Transverse colon (tissue), 4 donors: ENCODE measurements around the gene PRF1.

Experiments used
- CTCF ChIP-seq, 5 experiments: fragments of 200-600 bp in 3 of 5; fragments of 450-650 bp in 2 of 5; sonication (generic) in 3 of 5; IDR thresholded peaks; 1 replicate in 2 of 5; 2 replicates in 3 of 5; pipeline ENCODE4 v1.5.1; 2016 to 2017; ENCODE audit warnings: antibody characterized with exemption in 5 of 5, inconsistent platforms in 3 of 5, mild to moderate bottlenecking in 2 of 5, moderate library complexity in 1 of 5
- EP300 ChIP-seq: sonication (generic); formaldehyde crosslinking; IDR thresholded peaks from one replicate; pipeline ENCODE4 v1.6.1; 2017; ENCODE audit warnings: antibody characterized with exemption, low read depth
- POLR2A ChIP-seq: fragments of 450-650 bp; IDR thresholded peaks from one replicate; pipeline ENCODE4 v1.6.1; 2016; ENCODE audit warnings: antibody characterized with exemption, mild to moderate bottlenecking, moderate library complexity
- POLR2AphosphoS5 ChIP-seq, 3 donors: sonication (generic); formaldehyde crosslinking; IDR thresholded peaks; one replicate each; pipeline ENCODE4 v1.6.1; 2016; ENCODE audit warnings: antibody characterized with exemption in 3 of 3

- TF ChIP-seq CTCF (IDR thresholded peaks at IDR 0.05) = no peak
- no peak for TF ChIP-seq EP300
- no peak for TF ChIP-seq POLR2AphosphoS5 (IDR thresholded peaks at IDR 0.05)
- no peak for TF ChIP-seq POLR2A
Observed at GRCh38 chr10:70561558-70561957, 41.0 kb downstream of the PRF1 start.
